GM12878 (cell line): ENCODE measurements around the gene TTC39B. TPM values are rescaled to one million over a fixed set of nuclear protein-coding genes. Genes with fewer than 3 reads are reported as not detected.
"Not testable (repeated sequence)": the region's sequence is repeated elsewhere in the genome, so short reads cannot be mapped to it uniquely, and the experiment has no call there.

ENCODE experiments used
- ATAC-seq: fragments of 200-7000 bp; cut with Tn5 transposase; 3 replicates; pipeline ENCODE4 v1.9.1; 2020; ENCODE audit warnings: mild to moderate bottlenecking, moderate library complexity
- BruUV-seq: library from RNA; stranded (reverse); fragments of 400-500 nt; replicated peaks from 2 replicates; lab custom pipeline; 2021; lab: Mats Ljungman, UMichigan
- CTCF ChIA-PET: fragments of 300-600 bp; sonication (Branson Sonifier 250); formaldehyde crosslinking; extraction: SDS; loops from one replicate; lab custom pipeline; 2021; ENCODE audit warnings: inconsistent platforms; lab: Yijun Ruan, JAX
- POLR2A ChIA-PET: fragments of 350-600 bp; formaldehyde crosslinking; extraction: SDS; loops from one replicate; lab custom pipeline; 2021; ENCODE audit warnings: inconsistent platforms; lab: Charles Lee
- RAD21 ChIA-PET: fragments of 300-600 bp; sonication (Branson Sonifier 250); formaldehyde crosslinking; loops from one replicate; lab custom pipeline; 2023; ENCODE audit warnings: antibody characterized with exemption; ENCODE audit not compliant: unreplicated experiment; lab: Charles Lee
- SMC1A ChIA-PET: fragments of 300-600 bp; sonication (Branson Sonifier 250); formaldehyde crosslinking; loops from one replicate; lab custom pipeline; 2023; ENCODE audit not compliant: unreplicated experiment, uncharacterized antibody; lab: Charles Lee
- DNase-seq: peaks from one replicate; pipeline ENCODE4 v3.0.0-alpha.2; 2011; ENCODE audit warnings: low read depth, low spot score
- FAIRE-seq: peaks from 3 replicates; lab custom pipeline; 2011; peaks lifted over from hg19 to GRCh38; lab: Jason Lieb, UNC
- H2AFZ ChIP-seq: 2 replicates; pipeline ENCODE4 v1.6.0; 2011; ENCODE audit warnings: low read depth, low read length, control low read depth; ENCODE audit not compliant: control insufficient read depth
- H3K27ac ChIP-seq: 2 replicates; pipeline ENCODE4 v1.5.1; 2011; ENCODE audit warnings: control low read depth; ENCODE audit not compliant: control insufficient read depth, insufficient read depth
- H3K27me3 ChIP-seq, 2 experiments: replicated peaks in 1 of 2; 2 replicates each; pipeline versions ENCODE4 v1.6.0 to v1.6.1; 2011; ENCODE audit warnings: low read length in 1 of 2; ENCODE audit not compliant: control insufficient read depth in 2 of 2, insufficient read depth in 2 of 2
- H3K36me3 ChIP-seq, 2 experiments: 2 replicates each; pipeline ENCODE4 v1.5.1; 2011; ENCODE audit warnings: low read length in 1 of 2; ENCODE audit not compliant: control insufficient read depth in 2 of 2, insufficient read depth in 2 of 2
- H3K4me1 ChIP-seq: 2 replicates; pipeline ENCODE4 v1.6.1; 2011; ENCODE audit warnings: mild to moderate bottlenecking, low read length, moderate library complexity, mixed read lengths; ENCODE audit not compliant: control insufficient read depth, insufficient read depth
- H3K4me2 ChIP-seq: 2 replicates; pipeline ENCODE4 v1.6.0; 2011; ENCODE audit warnings: control low read depth; ENCODE audit not compliant: control insufficient read depth, insufficient read depth
- H3K4me3 ChIP-seq: fragments of 200-600 bp; sonication (generic); 2 replicates; pipeline ENCODE4 v1.5.1; 2016
- H3K79me2 ChIP-seq: 2 replicates; pipeline ENCODE4 v1.6.0; 2011; ENCODE audit warnings: low read length; ENCODE audit not compliant: control insufficient read depth, insufficient read depth
- H3K9ac ChIP-seq: 2 replicates; pipeline ENCODE4 v1.8.0; 2011; ENCODE audit warnings: low read length, control low read depth, mixed read lengths; ENCODE audit not compliant: control insufficient read depth, insufficient read depth
- H3K9me3 ChIP-seq: replicated peaks from 3 replicates; pipeline ENCODE4 v1.5.1; 2011; ENCODE audit warnings: mild to moderate bottlenecking, low read length; ENCODE audit not compliant: control insufficient read depth, insufficient read depth
- H4K20me1 ChIP-seq: 2 replicates; pipeline ENCODE4 v1.6.0; 2011; ENCODE audit not compliant: control insufficient read depth, insufficient read depth
- EZH2 ChIP-seq: IDR thresholded peaks from 2 replicates; pipeline ENCODE4 v1.6.1; 2012; ENCODE audit warnings: low read depth, mild to moderate bottlenecking, control low read depth, inconsistent platforms, low read length, borderline replicate concordance; ENCODE audit not compliant: control insufficient read depth
- FOXM1 ChIP-seq: IDR thresholded peaks from 2 replicates; pipeline ENCODE4 v1.6.1; 2012; ENCODE audit warnings: low read depth, mild to moderate bottlenecking, inconsistent platforms, low read length, moderate library complexity
- GATAD2B ChIP-seq: fragments of 450-650 bp; conservative IDR thresholded peaks from 2 replicates; pipeline ENCODE4 v1.6.1; 2017; ENCODE audit warnings: low read depth, mild to moderate bottlenecking, moderate library complexity
- MTA2 ChIP-seq: fragments of 450-650 bp; IDR thresholded peaks from 2 replicates; pipeline ENCODE4 v1.6.1; 2016; ENCODE audit warnings: low read depth, mild to moderate bottlenecking, moderate library complexity
- PAX5 ChIP-seq: IDR thresholded peaks from 2 replicates; pipeline ENCODE4 v1.6.1; 2011; ENCODE audit warnings: low read depth, low read length, borderline replicate concordance
- SMC3 ChIP-seq: IDR thresholded peaks from 2 replicates; pipeline ENCODE4 v1.6.1; 2011; ENCODE audit warnings: low read length, improper control_type of control experiment, borderline replicate concordance
- WRNIP1 ChIP-seq: IDR thresholded peaks from 2 replicates; pipeline ENCODE4 v1.6.1; 2011; ENCODE audit warnings: low read depth, low read length, improper control_type of control experiment, borderline replicate concordance
- WGBS: methylation state at CpG from one replicate; pipeline ENCODE4 v1.1.6; 2016; ENCODE audit warnings: low lambda C conversion rate; ENCODE audit not compliant: insufficient replicate concordance, insufficient coverage; ENCODE audit errors: missing lambda C conversion rate; 5-methylcytosine and 5-hydroxymethylcytosine counted together
- in situ Hi-C: fragments of 300-500 bp; cut with MboI; formaldehyde crosslinking; loops from 9 replicates; pipeline ENCODE4 v1.14.3; 2018; ENCODE audit warnings: mixed read lengths
- intact Hi-C: fragments of 100-400 bp; cut with micrococcal nuclease; formaldehyde crosslinking; loops from one replicate; pipeline ENCODE4 v1.14.2; 2022; ENCODE audit not compliant: unreplicated experiment
- polyA plus RNA-seq, 11 experiments: library from polyadenylated mRNA; depleted of rRNA in 4 of 11; unstranded in 6 of 11; stranded (reverse) in 5 of 11; fragments of >200 nt; fragmentation: Nextera tagmentation in 4 of 11; fragmentation: Illumina TruSeq in 1 of 11; extraction: Ambion mirVana in 4 of 11; extraction: Trizol in 1 of 11; gene quantifications; 1 replicate in 1 of 11; 2 replicates in 10 of 11; pipeline versions ENCODE4 v1.2.1 to v1.2.3, GENCODE V29; 2011 to 2016; ENCODE audit warnings: inconsistent platforms in 2 of 11, missing spikeins in 2 of 11, low read depth in 1 of 11
- total RNA-seq, 4 experiments: library from RNA; depleted of rRNA in 3 of 4; stranded (reverse); fragments of >200 nt in 3 of 4; fragmentation: Illumina TruSeq in 1 of 4; extraction: Trizol in 1 of 4; gene quantifications; 2 replicates each; pipeline versions ENCODE4 v1.2.1 to v1.2.3, GENCODE V29; 2013 to 2021
- TF ChIP-seq, protein P1 (sequence below): IDR thresholded peaks from 2 replicates; pipeline ENCODE4 v1.6.1; 2012; ENCODE audit warnings: improper control_type of control experiment, low read depth, low read length; ENCODE audit not compliant: insufficient replicate concordance
- TF ChIP-seq, protein P2 (sequence below): IDR thresholded peaks from 2 replicates; pipeline ENCODE4 v1.6.1; 2012; ENCODE audit warnings: low read depth, low read length, improper control_type of control experiment

TTC39B gene
- total and polyA plus RNA-seq, 10 of the 15 experiments (the other 5 are each of a cell fraction or from before 2014, with no cell fraction given), result 0.68 to 2.5 (median 1.5) TPM

DNA sequence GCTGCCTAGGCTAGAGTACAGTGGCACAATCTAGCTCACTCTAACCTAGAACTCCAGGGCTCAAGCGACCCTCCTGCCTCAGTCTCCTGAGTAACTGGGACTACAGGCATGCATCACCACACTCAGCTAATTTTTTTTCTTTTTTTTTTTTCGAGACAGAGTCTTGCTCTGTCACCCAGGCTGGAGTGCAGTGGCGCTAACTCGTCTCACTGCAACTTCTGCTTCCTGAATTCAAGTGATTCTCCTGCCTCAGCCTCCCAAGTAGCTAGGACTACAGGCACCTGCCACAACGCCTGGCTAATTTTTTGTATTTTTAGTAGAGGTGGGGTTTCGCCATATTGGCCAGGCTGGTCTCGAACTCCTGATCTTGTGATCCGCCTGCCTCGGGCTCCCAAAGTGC is 12.6 kb upstream of the TTC39B start:
- H3K27ac ChIP-seq, H3K4me1 ChIP-seq, DNase-seq, ATAC-seq, POLR2A ChIA-PET, H3K36me3 ChIP-seq, H4K20me1 ChIP-seq, H3K4me3 ChIP-seq, H2AFZ ChIP-seq, H3K9me3 ChIP-seq, SMC1A ChIA-PET, in situ Hi-C loops, intact Hi-C loops, BruUV-seq, H3K79me2 ChIP-seq, H3K4me2 ChIP-seq, H3K9ac ChIP-seq, FAIRE-seq, H3K27me3 ChIP-seq, RAD21 ChIA-PET: not testable (repeated sequence)
- CTCF ChIA-PET, result interaction anchor here (0.7 kb wide), 2 partner anchors 78 to 387 kb away, joined by 4 to 5 read pairs; no protein-coding TSS in a partner anchor
- 49% methylated on average over 9 of the region's 9 CpGs for WGBS

DNA sequence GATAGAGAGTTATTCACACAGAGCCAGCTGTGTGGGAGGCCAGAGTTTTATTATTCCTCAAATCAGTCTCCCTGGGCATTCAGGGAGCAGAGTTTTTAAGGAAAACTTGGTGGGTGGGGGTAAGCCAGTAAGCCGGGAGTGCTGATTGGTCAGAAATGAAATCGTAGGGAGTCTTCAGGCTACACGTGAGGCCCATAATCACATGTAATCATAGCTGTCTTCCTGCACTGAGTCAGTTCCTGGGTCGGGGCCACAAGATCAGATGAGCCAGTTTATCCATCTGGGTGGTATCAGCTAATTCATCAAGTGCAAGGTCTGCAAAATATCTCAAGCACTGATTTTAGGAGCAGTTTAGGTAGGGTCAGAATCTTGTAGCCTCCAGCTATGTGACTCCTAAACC is 10.8 kb upstream of the TTC39B start:
- no peak overlapping the region for H3K4me3 ChIP-seq
- H4K20me1 ChIP-seq, result no peaks in the 10 kb centered on the region
- H3K27me3 ChIP-seq, result no peaks in the 10 kb centered on the region
- no peaks in the 10 kb centered on the region; the same call in 2 of the 3 replicates for H3K9me3 ChIP-seq
- in situ Hi-C loops (no loop called here), intact Hi-C loops (no loop called here)
- ChIA-PET POLR2A (no interaction called here), RAD21 (no interaction called here), SMC1A (interaction anchor here (1.2 kb wide), 1 partner anchor 87 kb away, joined by 3 read pairs; no protein-coding TSS in a partner anchor), CTCF (interaction anchor here (1.4 kb wide), 1 partner anchor 13 kb away, joined by 4 read pairs; no protein-coding TSS in a partner anchor)
- H2AFZ ChIP-seq, result no peak overlapping the region
- WGBS, result 29% methylated on average over 4 of the region's 4 CpGs
- FAIRE-seq (no peak), DNase-seq (no peak), ATAC-seq (no peak)
- BruUV-seq, result no TSS peak
- no peaks in the 10 kb centered on the region for H3K36me3 ChIP-seq
- no peaks in the 10 kb centered on the region for H3K79me2 ChIP-seq
- no peak overlapping the region for H3K4me2 ChIP-seq
- no peaks in the 10 kb centered on the region for H3K4me1 ChIP-seq
- no peak overlapping the region for H3K9ac ChIP-seq
- no peak overlapping the region for H3K27ac ChIP-seq
- no peak for TF ChIP-seq SMC3
- no peak for TF ChIP-seq PAX5
- TF ChIP-seq, protein P1, sequence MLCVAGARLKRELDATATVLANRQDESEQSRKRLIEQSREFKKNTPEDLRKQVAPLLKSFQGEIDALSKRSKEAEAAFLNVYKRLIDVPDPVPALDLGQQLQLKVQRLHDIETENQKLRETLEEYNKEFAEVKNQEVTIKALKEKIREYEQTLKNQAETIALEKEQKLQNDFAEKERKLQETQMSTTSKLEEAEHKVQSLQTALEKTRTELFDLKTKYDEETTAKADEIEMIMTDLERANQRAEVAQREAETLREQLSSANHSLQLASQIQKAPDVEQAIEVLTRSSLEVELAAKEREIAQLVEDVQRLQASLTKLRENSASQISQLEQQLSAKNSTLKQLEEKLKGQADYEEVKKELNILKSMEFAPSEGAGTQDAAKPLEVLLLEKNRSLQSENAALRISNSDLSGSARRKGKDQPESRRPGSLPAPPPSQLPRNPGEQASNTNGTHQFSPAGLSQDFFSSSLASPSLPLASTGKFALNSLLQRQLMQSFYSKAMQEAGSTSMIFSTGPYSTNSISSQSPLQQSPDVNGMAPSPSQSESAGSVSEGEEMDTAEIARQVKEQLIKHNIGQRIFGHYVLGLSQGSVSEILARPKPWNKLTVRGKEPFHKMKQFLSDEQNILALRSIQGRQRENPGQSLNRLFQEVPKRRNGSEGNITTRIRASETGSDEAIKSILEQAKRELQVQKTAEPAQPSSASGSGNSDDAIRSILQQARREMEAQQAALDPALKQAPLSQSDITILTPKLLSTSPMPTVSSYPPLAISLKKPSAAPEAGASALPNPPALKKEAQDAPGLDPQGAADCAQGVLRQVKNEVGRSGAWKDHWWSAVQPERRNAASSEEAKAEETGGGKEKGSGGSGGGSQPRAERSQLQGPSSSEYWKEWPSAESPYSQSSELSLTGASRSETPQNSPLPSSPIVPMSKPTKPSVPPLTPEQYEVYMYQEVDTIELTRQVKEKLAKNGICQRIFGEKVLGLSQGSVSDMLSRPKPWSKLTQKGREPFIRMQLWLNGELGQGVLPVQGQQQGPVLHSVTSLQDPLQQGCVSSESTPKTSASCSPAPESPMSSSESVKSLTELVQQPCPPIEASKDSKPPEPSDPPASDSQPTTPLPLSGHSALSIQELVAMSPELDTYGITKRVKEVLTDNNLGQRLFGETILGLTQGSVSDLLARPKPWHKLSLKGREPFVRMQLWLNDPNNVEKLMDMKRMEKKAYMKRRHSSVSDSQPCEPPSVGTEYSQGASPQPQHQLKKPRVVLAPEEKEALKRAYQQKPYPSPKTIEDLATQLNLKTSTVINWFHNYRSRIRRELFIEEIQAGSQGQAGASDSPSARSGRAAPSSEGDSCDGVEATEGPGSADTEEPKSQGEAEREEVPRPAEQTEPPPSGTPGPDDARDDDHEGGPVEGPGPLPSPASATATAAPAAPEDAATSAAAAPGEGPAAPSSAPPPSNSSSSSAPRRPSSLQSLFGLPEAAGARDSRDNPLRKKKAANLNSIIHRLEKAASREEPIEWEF, result no peak
- TF ChIP-seq FOXM1, result no peak
- no peak for TF ChIP-seq WRNIP1
- no peak for TF ChIP-seq GATAD2B
- no peak for TF ChIP-seq EZH2
- TF ChIP-seq MTA2, result no peak
- TF ChIP-seq, protein P2, sequence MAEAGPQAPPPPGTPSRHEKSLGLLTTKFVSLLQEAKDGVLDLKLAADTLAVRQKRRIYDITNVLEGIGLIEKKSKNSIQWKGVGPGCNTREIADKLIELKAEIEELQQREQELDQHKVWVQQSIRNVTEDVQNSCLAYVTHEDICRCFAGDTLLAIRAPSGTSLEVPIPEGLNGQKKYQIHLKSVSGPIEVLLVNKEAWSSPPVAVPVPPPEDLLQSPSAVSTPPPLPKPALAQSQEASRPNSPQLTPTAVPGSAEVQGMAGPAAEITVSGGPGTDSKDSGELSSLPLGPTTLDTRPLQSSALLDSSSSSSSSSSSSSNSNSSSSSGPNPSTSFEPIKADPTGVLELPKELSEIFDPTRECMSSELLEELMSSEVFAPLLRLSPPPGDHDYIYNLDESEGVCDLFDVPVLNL, result no peak
